ENCODE measurements around the gene TOP3A. TPM values are rescaled to one million over a fixed set of nuclear protein-coding genes. Genes with fewer than 3 reads are reported as not detected.

Gene TOP3A
- total and polyA plus RNA-seq, 2 experiments from 2014 or later = 21.7 to 76.7 TPM

DNA sequence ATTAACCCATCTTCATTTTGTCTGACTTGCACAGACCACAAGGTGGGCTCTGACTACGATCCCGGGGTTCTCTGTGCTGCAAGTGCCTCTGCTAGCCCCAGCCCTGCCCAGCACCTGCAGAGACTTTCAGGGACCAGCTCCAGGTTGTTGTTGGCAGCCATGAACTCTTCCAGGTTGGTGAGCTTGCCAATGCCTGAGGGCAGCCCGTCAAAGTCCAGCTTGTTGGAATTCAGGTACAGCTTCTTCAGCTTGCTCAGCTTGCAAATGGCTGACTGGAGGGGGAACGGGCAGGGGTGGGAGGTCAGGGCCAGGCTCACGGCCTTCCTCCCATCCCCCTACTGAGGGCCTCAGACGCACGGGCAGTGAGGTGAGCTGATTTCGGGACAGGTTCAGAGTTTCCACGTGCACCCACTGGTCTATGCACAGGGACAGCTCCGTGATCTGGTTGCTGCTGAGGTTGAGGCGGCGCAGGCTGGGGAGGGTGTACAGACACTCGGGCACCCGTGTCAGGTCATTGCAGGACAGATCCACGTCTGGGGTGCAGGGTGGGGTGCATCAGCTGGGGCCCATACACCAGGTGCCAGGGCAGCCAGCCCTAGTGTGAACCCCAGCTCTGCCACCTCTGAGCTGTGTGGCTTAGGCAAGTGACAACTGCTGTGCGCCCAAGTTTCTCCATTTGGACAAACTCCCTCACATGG, 61.5 kb downstream of the TOP3A start:
- Histone ChIP-seq H3K36me3 (ENCODE audit: insufficient read depth) (peaks cover 19% of the 10 kb centered on the region), H4K20me1 (replicated peaks; ENCODE audit: insufficient read depth) (peaks cover 4% of the 10 kb centered on the region)
- no peak overlapping the region for H3K4me3 Mint-ChIP-seq

More for the DNA sequence above, 61.5 kb downstream of the TOP3A start:
- H3K36me3 Mint-ChIP-seq (ENCODE audit: low read depth) = peaks cover 71% of the 10 kb centered on the region
- H3K4me3 ChIP-seq = no peak overlapping the region
- H2AFZ ChIP-seq = no peak overlapping the region
- peaks cover 11% of the 10 kb centered on the region; the same call in 1 of the 2 replicates for H3F3A ChIP-seq (replicated peaks; ENCODE audit: low read depth)
- H3K4me1 ChIP-seq (ENCODE audit: insufficient read depth) = peaks cover 9% of the 10 kb centered on the region
- H3K79me2 ChIP-seq (replicated peaks; ENCODE audit: insufficient read depth) = peaks cover 27% of the 10 kb centered on the region
- ATAC-seq = no peak
- no peak for DNase-seq (ENCODE audit: low spot score)
- no peaks in the 10 kb centered on the region for H3K9me2 ChIP-seq (ENCODE audit: insufficient read depth)
- H3K9me3 Mint-ChIP-seq = no peaks in the 10 kb centered on the region
- TF ChIP-seq ZNF114 (CRISPR knock-in tag; IDR thresholded peaks at IDR 0.05) (no peak), POLR2AphosphoS5 (IDR thresholded peaks at IDR 0.05; ENCODE audit: low read depth) (no peak), EZH2phosphoT487 (IDR thresholded peaks at IDR 0.05; ENCODE audit: unreplicated experiment) (no peak), ZNF331 (CRISPR knock-in tag; IDR thresholded peaks at IDR 0.05; ENCODE audit: low read depth) (no peak), STAT1 (IDR thresholded peaks at IDR 0.05; ENCODE audit: unreplicated experiment) (no peak), NANOG (IDR thresholded peaks at IDR 0.05; ENCODE audit: borderline replicate concordance) (no peak), JUNB (IDR thresholded peaks at IDR 0.05; ENCODE audit: unreplicated experiment) (no peak), EZH2 (IDR thresholded peaks at IDR 0.05; ENCODE audit: low read depth, unreplicated experiment) (no peak), CREB1 (CRISPR knock-in tag; IDR thresholded peaks at IDR 0.05; ENCODE audit: low read depth) (no peak)
- TF ChIP-seq, protein P1, sequence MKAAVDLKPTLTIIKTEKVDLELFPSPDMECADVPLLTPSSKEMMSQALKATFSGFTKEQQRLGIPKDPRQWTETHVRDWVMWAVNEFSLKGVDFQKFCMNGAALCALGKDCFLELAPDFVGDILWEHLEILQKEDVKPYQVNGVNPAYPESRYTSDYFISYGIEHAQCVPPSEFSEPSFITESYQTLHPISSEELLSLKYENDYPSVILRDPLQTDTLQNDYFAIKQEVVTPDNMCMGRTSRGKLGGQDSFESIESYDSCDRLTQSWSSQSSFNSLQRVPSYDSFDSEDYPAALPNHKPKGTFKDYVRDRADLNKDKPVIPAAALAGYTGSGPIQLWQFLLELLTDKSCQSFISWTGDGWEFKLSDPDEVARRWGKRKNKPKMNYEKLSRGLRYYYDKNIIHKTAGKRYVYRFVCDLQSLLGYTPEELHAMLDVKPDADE (IDR thresholded peaks at IDR 0.05) = no peak
- TF ChIP-seq, protein P2, sequence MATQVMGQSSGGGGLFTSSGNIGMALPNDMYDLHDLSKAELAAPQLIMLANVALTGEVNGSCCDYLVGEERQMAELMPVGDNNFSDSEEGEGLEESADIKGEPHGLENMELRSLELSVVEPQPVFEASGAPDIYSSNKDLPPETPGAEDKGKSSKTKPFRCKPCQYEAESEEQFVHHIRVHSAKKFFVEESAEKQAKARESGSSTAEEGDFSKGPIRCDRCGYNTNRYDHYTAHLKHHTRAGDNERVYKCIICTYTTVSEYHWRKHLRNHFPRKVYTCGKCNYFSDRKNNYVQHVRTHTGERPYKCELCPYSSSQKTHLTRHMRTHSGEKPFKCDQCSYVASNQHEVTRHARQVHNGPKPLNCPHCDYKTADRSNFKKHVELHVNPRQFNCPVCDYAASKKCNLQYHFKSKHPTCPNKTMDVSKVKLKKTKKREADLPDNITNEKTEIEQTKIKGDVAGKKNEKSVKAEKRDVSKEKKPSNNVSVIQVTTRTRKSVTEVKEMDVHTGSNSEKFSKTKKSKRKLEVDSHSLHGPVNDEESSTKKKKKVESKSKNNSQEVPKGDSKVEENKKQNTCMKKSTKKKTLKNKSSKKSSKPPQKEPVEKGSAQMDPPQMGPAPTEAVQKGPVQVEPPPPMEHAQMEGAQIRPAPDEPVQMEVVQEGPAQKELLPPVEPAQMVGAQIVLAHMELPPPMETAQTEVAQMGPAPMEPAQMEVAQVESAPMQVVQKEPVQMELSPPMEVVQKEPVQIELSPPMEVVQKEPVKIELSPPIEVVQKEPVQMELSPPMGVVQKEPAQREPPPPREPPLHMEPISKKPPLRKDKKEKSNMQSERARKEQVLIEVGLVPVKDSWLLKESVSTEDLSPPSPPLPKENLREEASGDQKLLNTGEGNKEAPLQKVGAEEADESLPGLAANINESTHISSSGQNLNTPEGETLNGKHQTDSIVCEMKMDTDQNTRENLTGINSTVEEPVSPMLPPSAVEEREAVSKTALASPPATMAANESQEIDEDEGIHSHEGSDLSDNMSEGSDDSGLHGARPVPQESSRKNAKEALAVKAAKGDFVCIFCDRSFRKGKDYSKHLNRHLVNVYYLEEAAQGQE (IDR thresholded peaks at IDR 0.05; ENCODE audit: unreplicated experiment) = no peak
- TF ChIP-seq, protein P3, sequence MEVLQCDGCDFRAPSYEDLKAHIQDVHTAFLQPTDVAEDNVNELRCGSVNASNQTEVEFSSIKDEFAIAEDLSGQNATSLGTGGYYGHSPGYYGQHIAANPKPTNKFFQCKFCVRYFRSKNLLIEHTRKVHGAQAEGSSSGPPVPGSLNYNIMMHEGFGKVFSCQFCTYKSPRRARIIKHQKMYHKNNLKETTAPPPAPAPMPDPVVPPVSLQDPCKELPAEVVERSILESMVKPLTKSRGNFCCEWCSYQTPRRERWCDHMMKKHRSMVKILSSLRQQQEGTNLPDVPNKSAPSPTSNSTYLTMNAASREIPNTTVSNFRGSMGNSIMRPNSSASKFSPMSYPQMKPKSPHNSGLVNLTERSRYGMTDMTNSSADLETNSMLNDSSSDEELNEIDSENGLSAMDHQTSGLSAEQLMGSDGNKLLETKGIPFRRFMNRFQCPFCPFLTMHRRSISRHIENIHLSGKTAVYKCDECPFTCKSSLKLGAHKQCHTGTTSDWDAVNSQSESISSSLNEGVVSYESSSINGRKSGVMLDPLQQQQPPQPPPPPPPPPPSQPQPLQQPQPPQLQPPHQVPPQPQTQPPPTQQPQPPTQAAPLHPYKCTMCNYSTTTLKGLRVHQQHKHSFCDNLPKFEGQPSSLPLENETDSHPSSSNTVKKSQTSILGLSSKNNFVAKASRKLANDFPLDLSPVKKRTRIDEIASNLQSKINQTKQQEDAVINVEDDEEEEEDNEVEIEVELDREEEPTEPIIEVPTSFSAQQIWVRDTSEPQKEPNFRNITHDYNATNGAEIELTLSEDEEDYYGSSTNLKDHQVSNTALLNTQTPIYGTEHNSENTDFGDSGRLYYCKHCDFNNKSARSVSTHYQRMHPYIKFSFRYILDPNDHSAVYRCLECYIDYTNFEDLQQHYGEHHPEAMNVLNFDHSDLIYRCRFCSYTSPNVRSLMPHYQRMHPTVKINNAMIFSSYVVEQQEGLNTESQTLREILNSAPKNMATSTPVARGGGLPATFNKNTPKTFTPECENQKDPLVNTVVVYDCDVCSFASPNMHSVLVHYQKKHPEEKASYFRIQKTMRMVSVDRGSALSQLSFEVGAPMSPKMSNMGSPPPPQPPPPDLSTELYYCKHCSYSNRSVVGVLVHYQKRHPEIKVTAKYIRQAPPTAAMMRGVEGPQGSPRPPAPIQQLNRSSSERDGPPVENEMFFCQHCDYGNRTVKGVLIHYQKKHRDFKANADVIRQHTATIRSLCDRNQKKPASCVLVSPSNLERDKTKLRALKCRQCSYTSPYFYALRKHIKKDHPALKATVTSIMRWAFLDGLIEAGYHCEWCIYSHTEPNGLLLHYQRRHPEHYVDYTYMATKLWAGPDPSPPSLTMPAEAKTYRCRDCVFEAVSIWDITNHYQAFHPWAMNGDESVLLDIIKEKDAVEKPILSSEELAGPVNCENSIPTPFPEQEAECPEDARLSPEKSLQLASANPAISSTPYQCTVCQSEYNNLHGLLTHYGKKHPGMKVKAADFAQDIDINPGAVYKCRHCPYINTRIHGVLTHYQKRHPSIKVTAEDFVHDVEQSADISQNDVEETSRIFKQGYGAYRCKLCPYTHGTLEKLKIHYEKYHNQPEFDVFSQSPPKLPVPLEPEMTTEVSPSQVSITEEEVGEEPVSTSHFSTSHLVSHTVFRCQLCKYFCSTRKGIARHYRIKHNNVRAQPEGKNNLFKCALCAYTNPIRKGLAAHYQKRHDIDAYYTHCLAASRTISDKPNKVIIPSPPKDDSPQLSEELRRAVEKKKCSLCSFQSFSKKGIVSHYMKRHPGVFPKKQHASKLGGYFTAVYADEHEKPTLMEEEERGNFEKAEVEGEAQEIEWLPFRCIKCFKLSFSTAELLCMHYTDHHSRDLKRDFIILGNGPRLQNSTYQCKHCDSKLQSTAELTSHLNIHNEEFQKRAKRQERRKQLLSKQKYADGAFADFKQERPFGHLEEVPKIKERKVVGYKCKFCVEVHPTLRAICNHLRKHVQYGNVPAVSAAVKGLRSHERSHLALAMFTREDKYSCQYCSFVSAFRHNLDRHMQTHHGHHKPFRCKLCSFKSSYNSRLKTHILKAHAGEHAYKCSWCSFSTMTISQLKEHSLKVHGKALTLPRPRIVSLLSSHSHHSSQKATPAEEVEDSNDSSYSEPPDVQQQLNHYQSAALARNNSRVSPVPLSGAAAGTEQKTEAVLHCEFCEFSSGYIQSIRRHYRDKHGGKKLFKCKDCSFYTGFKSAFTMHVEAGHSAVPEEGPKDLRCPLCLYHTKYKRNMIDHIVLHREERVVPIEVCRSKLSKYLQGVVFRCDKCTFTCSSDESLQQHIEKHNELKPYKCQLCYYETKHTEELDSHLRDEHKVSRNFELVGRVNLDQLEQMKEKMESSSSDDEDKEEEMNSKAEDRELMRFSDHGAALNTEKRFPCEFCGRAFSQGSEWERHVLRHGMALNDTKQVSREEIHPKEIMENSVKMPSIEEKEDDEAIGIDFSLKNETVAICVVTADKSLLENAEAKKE (CRISPR knock-in tag; IDR thresholded peaks at IDR 0.05) = no peak
- TF ChIP-seq, protein P4, sequence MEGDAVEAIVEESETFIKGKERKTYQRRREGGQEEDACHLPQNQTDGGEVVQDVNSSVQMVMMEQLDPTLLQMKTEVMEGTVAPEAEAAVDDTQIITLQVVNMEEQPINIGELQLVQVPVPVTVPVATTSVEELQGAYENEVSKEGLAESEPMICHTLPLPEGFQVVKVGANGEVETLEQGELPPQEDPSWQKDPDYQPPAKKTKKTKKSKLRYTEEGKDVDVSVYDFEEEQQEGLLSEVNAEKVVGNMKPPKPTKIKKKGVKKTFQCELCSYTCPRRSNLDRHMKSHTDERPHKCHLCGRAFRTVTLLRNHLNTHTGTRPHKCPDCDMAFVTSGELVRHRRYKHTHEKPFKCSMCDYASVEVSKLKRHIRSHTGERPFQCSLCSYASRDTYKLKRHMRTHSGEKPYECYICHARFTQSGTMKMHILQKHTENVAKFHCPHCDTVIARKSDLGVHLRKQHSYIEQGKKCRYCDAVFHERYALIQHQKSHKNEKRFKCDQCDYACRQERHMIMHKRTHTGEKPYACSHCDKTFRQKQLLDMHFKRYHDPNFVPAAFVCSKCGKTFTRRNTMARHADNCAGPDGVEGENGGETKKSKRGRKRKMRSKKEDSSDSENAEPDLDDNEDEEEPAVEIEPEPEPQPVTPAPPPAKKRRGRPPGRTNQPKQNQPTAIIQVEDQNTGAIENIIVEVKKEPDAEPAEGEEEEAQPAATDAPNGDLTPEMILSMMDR (conservative IDR thresholded peaks at IDR 0.05; ENCODE audit: low read depth in 2 of 2) = no peak
- no peak overlapping the region for H3K27ac Mint-ChIP-seq
- H3K4me1 Mint-ChIP-seq = peaks cover 14% of the 10 kb centered on the region
- H3K27me3 ChIP-seq (ENCODE audit: insufficient read depth) = no peaks in the 10 kb centered on the region
- H3K27ac ChIP-seq (ENCODE audit: low read depth) = no peak overlapping the region
- peaks cover 13% of the 10 kb centered on the region for H3K27me3 Mint-ChIP-seq (ENCODE audit: insufficient read depth, low read depth, poor library complexity)
- no peak overlapping the region for H3K4me2 ChIP-seq

Data from GM23338 (cell line).